H1 (cell line): Measurements from ENCODE around the gene MAPK11. TPM values are rescaled to one million over a fixed set of nuclear protein-coding genes. Genes with fewer than 3 reads are reported as not detected.

Experiments
- CTCF ChIA-PET: fragments of 300-600 bp; sonication (Branson Sonifier 250); formaldehyde crosslinking; loops from one replicate; lab custom pipeline; 2021; ENCODE audit not compliant: partially characterized antibody; lab: Charles Lee
- POLR2A ChIA-PET: fragments of 300-600 bp; sonication (Branson Sonifier 250); formaldehyde crosslinking; loops from one replicate; lab custom pipeline; 2021; ENCODE audit warnings: inconsistent platforms; ENCODE audit not compliant: partially characterized antibody; lab: Charles Lee
- DNase-seq, 2 experiments: peaks; one replicate each; pipeline versions ENCODE4 v3.0.0 to v3.0.0-alpha.2; 2010 to 2022; ENCODE audit warnings: low spot score in 2 of 2, low read depth in 1 of 2, mixed read lengths in 1 of 2
- FAIRE-seq: peaks from 2 replicates; lab custom pipeline; 2011; peaks lifted over from hg19 to GRCh38; lab: Jason Lieb, UNC
- H2AFZ ChIP-seq: 2 replicates; pipeline ENCODE4 v1.8.1; 2012; ENCODE audit warnings: low read length, inconsistent platforms
- H2AK5ac ChIP-seq: 2 replicates; pipeline ENCODE4 v1.6.1; 2013; ENCODE audit warnings: low read depth, low read length
- H2BK120ac ChIP-seq: replicated peaks from 2 replicates; pipeline ENCODE3; 2013; ENCODE audit warnings: low read depth, low read length, inconsistent platforms
- H2BK12ac ChIP-seq: 2 replicates; pipeline ENCODE4 v1.6.1; 2013; ENCODE audit warnings: low read depth, low read length
- H2BK15ac ChIP-seq: 2 replicates; pipeline ENCODE4 v1.6.1; 2013; ENCODE audit warnings: low read length
- H2BK20ac ChIP-seq: 2 replicates; pipeline ENCODE4 v1.6.1; 2013; ENCODE audit warnings: low read length
- H2BK5ac ChIP-seq: 2 replicates; pipeline ENCODE4 v1.6.1; 2013; ENCODE audit warnings: low read depth, low read length
- H3K14ac ChIP-seq: 2 replicates; pipeline ENCODE4 v1.6.1; 2013; ENCODE audit warnings: inconsistent platforms; ENCODE audit not compliant: insufficient read length
- H3K18ac ChIP-seq: 2 replicates; pipeline ENCODE4 v1.6.1; 2013; ENCODE audit warnings: low read length; ENCODE audit errors: extremely low read depth
- H3K23ac ChIP-seq: 2 replicates; pipeline ENCODE4 v1.6.1; 2013; ENCODE audit warnings: inconsistent platforms; ENCODE audit not compliant: insufficient read length
- H3K23me2 ChIP-seq: 2 replicates; pipeline ENCODE4 v1.6.1; 2013; ENCODE audit warnings: low read depth, low read length
- H3K27ac ChIP-seq: 2 replicates; pipeline ENCODE4 v1.6.1; 2011; ENCODE audit warnings: low read depth, low read length, inconsistent platforms
- H3K27me3 ChIP-seq, 4 experiments: replicated peaks in 1 of 4; 1 replicate in 1 of 4; 2 replicates in 3 of 4; pipeline versions ENCODE4 v1.6.1 to v1.8.1; 2011 to 2013; ENCODE audit warnings: low read length in 3 of 4, mild to moderate bottlenecking in 3 of 4, inconsistent platforms in 2 of 4, mixed read lengths in 2 of 4, moderate library complexity in 1 of 4; ENCODE audit not compliant: control insufficient read depth in 3 of 4, insufficient read depth in 3 of 4; ENCODE audit errors: extremely low read depth in 1 of 4
- H3K36me3 ChIP-seq, 4 experiments: 2 replicates each; pipeline versions ENCODE4 v1.6.1 to v1.8.1; 2011 to 2013; ENCODE audit warnings: mild to moderate bottlenecking in 4 of 4, low read length in 3 of 4, moderate library complexity in 2 of 4, control low read depth in 1 of 4, inconsistent platforms in 1 of 4; ENCODE audit not compliant: insufficient read depth in 4 of 4, control insufficient read depth in 2 of 4
- H3K4ac ChIP-seq: replicated peaks from 2 replicates; pipeline ENCODE3; 2013; ENCODE audit warnings: low read length, low read depth, mixed read lengths, inconsistent platforms; ENCODE audit not compliant: insufficient read length
- H3K4me1 ChIP-seq, 4 experiments: replicated peaks in 1 of 4; 1 replicate in 1 of 4; 2 replicates in 3 of 4; pipeline versions ENCODE4 v1.6.1 to v1.8.1; 2011 to 2013; ENCODE audit warnings: low read length in 3 of 4, inconsistent platforms in 2 of 4, mixed read lengths in 1 of 4; ENCODE audit not compliant: insufficient read depth in 4 of 4, control insufficient read depth in 3 of 4
- H3K4me2 ChIP-seq, 2 experiments: 2 replicates each; pipeline versions ENCODE4 v1.6.1 to v1.8.1; 2011 to 2013; ENCODE audit warnings: low read depth in 2 of 2, low read length in 2 of 2, control low read depth in 1 of 2, inconsistent platforms in 1 of 2, mild to moderate bottlenecking in 1 of 2; ENCODE audit not compliant: insufficient read depth in 1 of 2
- H3K4me3 ChIP-seq, 4 experiments: fragments of 200-600, 300-600 bp in 1 of 4; sonication (generic), shearing (Covaris generic), sonication (Bioruptor Twin) in 1 of 4; 2 replicates each; pipeline versions ENCODE4 v1.5.1 to v1.8.1; 2011 to 2016; ENCODE audit warnings: low read length in 4 of 4, low read depth in 3 of 4, control low read depth in 2 of 4, inconsistent platforms in 2 of 4, mild to moderate bottlenecking in 2 of 4, mixed read lengths in 1 of 4, moderate library complexity in 1 of 4; ENCODE audit not compliant: insufficient read depth in 2 of 4; ENCODE audit errors: extremely low read depth in 1 of 4
- H3K56ac ChIP-seq: replicated peaks from 2 replicates; pipeline ENCODE3; 2013; ENCODE audit warnings: low read depth, mild to moderate bottlenecking, mixed read lengths, low read length, inconsistent platforms; ENCODE audit not compliant: insufficient read length
- H3K79me1 ChIP-seq: 2 replicates; pipeline ENCODE4 v1.6.1; 2013; ENCODE audit warnings: low read depth, low read length, control low read depth
- H3K79me2 ChIP-seq, 2 experiments: 2 replicates each; pipeline versions ENCODE4 v1.6.1 to v1.8.1; 2012 to 2013; ENCODE audit warnings: low read length in 2 of 2, mild to moderate bottlenecking in 2 of 2, inconsistent platforms in 1 of 2; ENCODE audit not compliant: insufficient read depth in 2 of 2, control insufficient read depth in 1 of 2
- H3K9ac ChIP-seq, 4 experiments: replicated peaks in 1 of 4; 1 replicate in 1 of 4; 2 replicates in 3 of 4; pipeline versions ENCODE4 v1.6.1 to v1.8.1; 2011 to 2013; ENCODE audit warnings: low read depth in 3 of 4, low read length in 3 of 4, control low read depth in 2 of 4, mild to moderate bottlenecking in 2 of 4, moderate library complexity in 2 of 4, inconsistent platforms in 1 of 4; ENCODE audit errors: extremely low read depth in 1 of 4
- H3K9me3 ChIP-seq, 2 experiments: 2 replicates each; pipeline versions ENCODE4 v1.6.1 to v1.8.1; 2012 to 2013; ENCODE audit warnings: mild to moderate bottlenecking in 2 of 2, moderate library complexity in 2 of 2, control low read depth in 1 of 2, inconsistent platforms in 1 of 2, low read depth in 1 of 2, low read length in 1 of 2, mixed read lengths in 1 of 2; ENCODE audit not compliant: insufficient read depth in 2 of 2
- H4K20me1 ChIP-seq, 2 experiments: replicated peaks in 1 of 2; 2 replicates each; pipeline versions ENCODE3 to v1.8.1; 2011 to 2013; ENCODE audit warnings: inconsistent platforms in 2 of 2, low read length in 2 of 2, mild to moderate bottlenecking in 1 of 2; ENCODE audit not compliant: insufficient read depth in 2 of 2, control insufficient read depth in 1 of 2
- H4K5ac ChIP-seq: 2 replicates; pipeline ENCODE4 v1.6.1; 2013; ENCODE audit warnings: low read length, low read depth, mixed read lengths, inconsistent platforms; ENCODE audit not compliant: insufficient read length
- H4K8ac ChIP-seq: 2 replicates; pipeline ENCODE4 v1.8.0; 2013; ENCODE audit warnings: mild to moderate bottlenecking, moderate library complexity, low read length, inconsistent platforms; ENCODE audit not compliant: insufficient read depth; ENCODE audit errors: extremely low read depth
- H4K91ac ChIP-seq: replicated peaks from 2 replicates; pipeline ENCODE3; 2013; ENCODE audit warnings: low read length, mixed read lengths, inconsistent platforms; ENCODE audit not compliant: insufficient read length
- JUND ChIP-seq: IDR thresholded peaks from 2 replicates; pipeline ENCODE4 v1.6.1; 2011; ENCODE audit warnings: mild to moderate bottlenecking, improper control_type of control experiment, low read length
- SP2 ChIP-seq: IDR thresholded peaks from 2 replicates; pipeline ENCODE4 v1.6.1; 2012; ENCODE audit warnings: mild to moderate bottlenecking, low read length, inconsistent platforms
- WGBS, 2 experiments: shearing (Covaris generic) in 1 of 2; methylation state at CpG; one replicate each; pipeline versions ENCODE4 v1.1.6 to v1.1.7; 2013 to 2015; ENCODE audit warnings: low lambda C conversion rate in 2 of 2, mixed read lengths in 2 of 2, inconsistent platforms in 1 of 2, low coverage in 1 of 2, missing lambda C conversion rate in 1 of 2; ENCODE audit not compliant: insufficient replicate concordance in 2 of 2, insufficient coverage in 1 of 2, insufficient read length in 1 of 2; ENCODE audit errors: extremely low coverage in 1 of 2, missing lambda C conversion rate in 1 of 2; 5-methylcytosine and 5-hydroxymethylcytosine counted together
- polyA plus RNA-seq, 7 experiments: library from polyadenylated mRNA; depleted of rRNA in 3 of 7; stranded (reverse) in 5 of 7; unstranded in 2 of 7; fragments of >200 nt in 5 of 7; fragments of 200-250 nt in 2 of 7; gene quantifications; 1 replicate in 5 of 7; 2 replicates in 1 of 7; 4 replicates in 1 of 7; pipeline versions ENCODE4 v1.2.1 to v1.2.3, GENCODE V29; 2011 to 2013; ENCODE audit warnings: missing spikeins in 2 of 7, mixed read lengths in 2 of 7
- total RNA-seq: library from RNA; stranded (reverse); fragmentation: NEBNext Ultra II Directional; extraction: Animal tissue kit (Norgen Biotek cat#: 25700); gene quantifications from 2 replicates; pipeline ENCODE4 v1.2.1, GENCODE V29; 2021

Gene MAPK11
- total and polyA plus RNA-seq, 2 of the 8 experiments (the other 6 are each of a cell fraction or from before 2014, with no cell fraction given) = 0.70 to 1.5 TPM

DNA sequence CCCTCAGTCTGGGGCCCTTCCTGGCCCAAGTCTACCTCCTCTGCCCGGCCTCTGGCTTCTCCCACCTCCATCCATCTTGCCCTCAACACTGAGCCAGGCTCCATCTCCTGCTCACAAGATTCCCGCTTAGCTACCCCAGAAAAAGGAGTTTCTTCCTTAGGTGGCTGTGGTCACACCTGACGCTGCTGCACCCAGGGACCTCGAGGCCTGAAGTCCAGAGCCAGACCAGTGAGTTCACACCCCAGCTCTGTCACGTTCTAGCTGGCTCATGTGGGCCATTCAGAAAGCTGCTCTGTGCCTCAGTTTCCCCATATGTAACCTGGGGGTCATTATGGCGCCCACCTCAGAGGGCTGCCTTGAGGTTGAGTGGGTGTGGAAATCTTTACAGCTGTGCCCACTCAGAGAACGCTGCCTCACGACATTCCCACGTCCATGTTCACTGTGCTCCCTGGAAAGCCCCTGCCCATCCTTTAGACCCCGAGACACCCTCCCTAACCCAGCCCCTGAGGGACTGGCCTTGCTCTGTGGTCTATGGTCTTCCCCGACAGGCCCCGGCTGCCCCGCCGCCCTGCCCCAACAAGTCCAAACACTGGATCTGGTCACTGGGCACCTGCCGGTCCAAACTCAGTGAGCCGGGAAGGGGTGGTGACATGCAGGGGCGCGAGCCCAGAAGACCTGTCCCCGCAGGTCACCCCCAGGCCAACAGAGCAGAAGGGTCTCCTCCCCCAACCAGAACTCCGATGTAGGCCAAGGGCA lies 27.5 kb upstream of the MAPK11 start:
- H2BK120ac ChIP-seq = no peak overlapping the region
- H2BK5ac ChIP-seq = peak overlapping the region; percentile 75; the same call in 1 of the 2 replicates
- H2AFZ ChIP-seq = no peak overlapping the region
- no peak overlapping the region for H3K9ac ChIP-seq
- no peak overlapping the region for H2BK15ac ChIP-seq
- H3K4ac ChIP-seq = peak overlapping the region; percentile 53
- H2BK12ac ChIP-seq = no peak overlapping the region
- 88% methylated on average over 16 of the region's 20 CpGs; no CpG with 5 or more reads in 1 of the 2 experiments for WGBS, 2 experiments
- no peak overlapping the region for H3K27ac ChIP-seq
- CTCF ChIA-PET = interaction anchor here (1.2 to 2.6 kb wide), 4 partner anchors 8 to 49 kb away, joined by 4 to 11 read pairs (median 8); no protein-coding TSS in a partner anchor
- H2BK20ac ChIP-seq = no peak overlapping the region
- H4K20me1 ChIP-seq = peaks cover 14 to 31% of the 10 kb centered on the region in 2 experiments
- H3K23ac ChIP-seq = no peak overlapping the region
- H3K4me1 ChIP-seq = peaks cover 0 to 37% (median 24%) of the 10 kb centered on the region in 4 experiments; a peak in 6 of 7 replicates
- H3K18ac ChIP-seq = no peak overlapping the region
- no peaks in the 10 kb centered on the region for H3K36me3 ChIP-seq
- no peak overlapping the region for H3K4me3 ChIP-seq
- POLR2A ChIA-PET = interaction anchor here (1.2 kb wide), 2 partner anchors 26 to 45 kb away, joined by 3 read pairs; no protein-coding TSS in a partner anchor
- H3K56ac ChIP-seq = no peak overlapping the region
- peaks cover 0 to 37% of the 10 kb centered on the region in 2 experiments; a peak in 3 of 4 replicates for H3K79me2 ChIP-seq
- no peak overlapping the region for H3K14ac ChIP-seq
- H3K79me1 ChIP-seq = peaks cover 22% of the 10 kb centered on the region
- H4K91ac ChIP-seq = peak overlapping the region; percentile 40
- DNase-seq (no peak), FAIRE-seq (no peak)
- H3K9me3 ChIP-seq = no peaks in the 10 kb centered on the region
- H4K5ac ChIP-seq = no peak overlapping the region
- TF ChIP-seq JUND (no peak), SP2 (no peak)
- H3K27me3 ChIP-seq = no peaks in the 10 kb centered on the region; a peak in 2 of 7 replicates
- H3K23me2 ChIP-seq = peaks cover 9% of the 10 kb centered on the region; the same call in 1 of the 2 replicates
- peak overlapping the region; percentile 95 for H2AK5ac ChIP-seq
- no peak overlapping the region; a peak in 1 of 4 replicates for H3K4me2 ChIP-seq
- no peak overlapping the region for H4K8ac ChIP-seq
